Measurements from ENCODE around the gene DLG3.

Gene DLG3

GRCh38 chrX:70422851-70423341 lies 21.7 kb upstream of the DLG3 start, which contains the start of gene GDPD2:
Gene GDPD2, plus strand, starts transcription at chrX:70423314. Its CDS starts 1,671 bp downstream, at chrX:70424985.
- Histone ChIP-seq H3F3A (ENCODE audit: control insufficient read depth, insufficient read depth) (no peaks in the 10 kb centered on the region), H4K20me1 (ENCODE audit: control insufficient read depth, insufficient read depth, low read depth, low read length) (no peaks in the 10 kb centered on the region), H3K9me3 (ENCODE audit: control insufficient read depth, insufficient read depth, low read length) (no peaks in the 10 kb centered on the region), H3K4me2 (ENCODE audit: low read length) (no peak within 1 kb of the TSS), H3K27me3 (ENCODE audit: control insufficient read depth, low read length) (no peaks in the 10 kb centered on the region), H3K9me2 (replicated peaks; ENCODE audit: control insufficient read depth, low read length) (no peaks in the 10 kb centered on the region), H3K79me2 (ENCODE audit: control insufficient read depth, low read length) (no peaks in the 10 kb centered on the region), H3K27ac (ENCODE audit: low read depth, low read length) (no peak within 1 kb of the TSS), H3K4me3 (ENCODE audit: low read length) (no peak within 1 kb of the TSS), H3K4me1 (ENCODE audit: control insufficient read depth, low read length) (no peaks in the 10 kb centered on the region), H3K36me3 (ENCODE audit: control insufficient read depth, low read length) (no peaks in the 10 kb centered on the region)
- TF ChIP-seq EZH2phosphoT487 (IDR thresholded peaks at IDR 0.05; ENCODE audit: borderline replicate concordance, low read length), result no peak
- TF ChIP-seq, protein P1, sequence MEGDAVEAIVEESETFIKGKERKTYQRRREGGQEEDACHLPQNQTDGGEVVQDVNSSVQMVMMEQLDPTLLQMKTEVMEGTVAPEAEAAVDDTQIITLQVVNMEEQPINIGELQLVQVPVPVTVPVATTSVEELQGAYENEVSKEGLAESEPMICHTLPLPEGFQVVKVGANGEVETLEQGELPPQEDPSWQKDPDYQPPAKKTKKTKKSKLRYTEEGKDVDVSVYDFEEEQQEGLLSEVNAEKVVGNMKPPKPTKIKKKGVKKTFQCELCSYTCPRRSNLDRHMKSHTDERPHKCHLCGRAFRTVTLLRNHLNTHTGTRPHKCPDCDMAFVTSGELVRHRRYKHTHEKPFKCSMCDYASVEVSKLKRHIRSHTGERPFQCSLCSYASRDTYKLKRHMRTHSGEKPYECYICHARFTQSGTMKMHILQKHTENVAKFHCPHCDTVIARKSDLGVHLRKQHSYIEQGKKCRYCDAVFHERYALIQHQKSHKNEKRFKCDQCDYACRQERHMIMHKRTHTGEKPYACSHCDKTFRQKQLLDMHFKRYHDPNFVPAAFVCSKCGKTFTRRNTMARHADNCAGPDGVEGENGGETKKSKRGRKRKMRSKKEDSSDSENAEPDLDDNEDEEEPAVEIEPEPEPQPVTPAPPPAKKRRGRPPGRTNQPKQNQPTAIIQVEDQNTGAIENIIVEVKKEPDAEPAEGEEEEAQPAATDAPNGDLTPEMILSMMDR (IDR thresholded peaks at IDR 0.05; ENCODE audit: low read depth, low read length, poor library complexity, severe bottlenecking), result peak; percentile 26

GRCh38 chrX:70423936-70424675 lies 20.5 kb upstream of the DLG3 start:
- Histone ChIP-seq H3K9me2 (replicated peaks; ENCODE audit: control insufficient read depth, low read length) (no peaks in the 10 kb centered on the region), H3K79me2 (ENCODE audit: control insufficient read depth, low read length) (no peaks in the 10 kb centered on the region), H3K27ac (ENCODE audit: low read depth, low read length) (no peak overlapping the region), H3K9me3 (ENCODE audit: control insufficient read depth, insufficient read depth, low read length) (no peaks in the 10 kb centered on the region), H3K4me3 (ENCODE audit: low read length) (no peak overlapping the region), H4K20me1 (ENCODE audit: control insufficient read depth, insufficient read depth, low read depth, low read length) (no peaks in the 10 kb centered on the region), H3K36me3 (ENCODE audit: control insufficient read depth, low read length) (no peaks in the 10 kb centered on the region), H3K27me3 (ENCODE audit: control insufficient read depth, low read length) (no peaks in the 10 kb centered on the region), H3F3A (ENCODE audit: control insufficient read depth, insufficient read depth) (no peaks in the 10 kb centered on the region), H3K4me2 (ENCODE audit: low read length) (no peak overlapping the region), H3K4me1 (ENCODE audit: control insufficient read depth, low read length) (no peaks in the 10 kb centered on the region)
- TF ChIP-seq, protein P1 (IDR thresholded peaks at IDR 0.05; ENCODE audit: low read depth, low read length, poor library complexity, severe bottlenecking), result no peak
- TF ChIP-seq EZH2phosphoT487 (IDR thresholded peaks at IDR 0.05; ENCODE audit: borderline replicate concordance, low read length), result no peak

GRCh38 chrX:70424801-70425200 lies 19.8 kb upstream of the DLG3 start:
- TF ChIP-seq, protein P1 (IDR thresholded peaks at IDR 0.05; ENCODE audit: low read depth, low read length, poor library complexity, severe bottlenecking), result no peak
- no peak for TF ChIP-seq EZH2phosphoT487 (IDR thresholded peaks at IDR 0.05; ENCODE audit: borderline replicate concordance, low read length)
- no peaks in the 10 kb centered on the region for H3K9me3 ChIP-seq (ENCODE audit: control insufficient read depth, insufficient read depth, low read length)
- H3K4me2 ChIP-seq (ENCODE audit: low read length), result no peak overlapping the region
- H3K27ac ChIP-seq (ENCODE audit: low read depth, low read length), result no peak overlapping the region
- no peak overlapping the region for H3K4me3 ChIP-seq (ENCODE audit: low read length)
- no peaks in the 10 kb centered on the region for H3F3A ChIP-seq (ENCODE audit: control insufficient read depth, insufficient read depth)
- no peaks in the 10 kb centered on the region for H3K4me1 ChIP-seq (ENCODE audit: control insufficient read depth, low read length)
- no peaks in the 10 kb centered on the region for H3K27me3 ChIP-seq (ENCODE audit: control insufficient read depth, low read length)
- no peaks in the 10 kb centered on the region for H3K36me3 ChIP-seq (ENCODE audit: control insufficient read depth, low read length)
- H4K20me1 ChIP-seq (ENCODE audit: control insufficient read depth, insufficient read depth, low read depth, low read length), result no peaks in the 10 kb centered on the region
- no peaks in the 10 kb centered on the region for H3K79me2 ChIP-seq (ENCODE audit: control insufficient read depth, low read length)
- H3K9me2 ChIP-seq (replicated peaks; ENCODE audit: control insufficient read depth, low read length), result no peaks in the 10 kb centered on the region
